ENCODE results near the gene HTR6. TPM values are rescaled to one million over a fixed set of nuclear protein-coding genes. Genes with fewer than 3 reads are reported as not detected.
A peak's percentile ranks its signal among the peaks of the same experiment; 100 is the strongest.

HTR6 gene
- total and polyA plus RNA-seq, 2 of the 4 experiments (the other 2 are of a cell fraction), result not detected

- Histone ChIP-seq H3K27me3 (ENCODE audit: control insufficient read depth, insufficient read depth, low read length) (no peaks in the 10 kb centered on the region), H3K27ac (ENCODE audit: insufficient read depth, low read length) (peak overlapping the region; percentile 71), H3K79me1 (ENCODE audit: low read depth in 1 of 2, low read length in 2 of 2) (peaks cover under 1 to 38% of the 10 kb centered on the region in 2 experiments; a peak in 2 of 4 replicates), H3K4me1 (ENCODE audit: control insufficient read depth, insufficient read depth, low read length) (peaks cover 22% of the 10 kb centered on the region; the same call in 1 of the 2 replicates), H3K23ac (ENCODE audit: low read depth, low read length) (peak overlapping the region; percentile 80), H2BK15ac (ENCODE audit: low read depth, low read length) (peak overlapping the region; percentile 55; the same call in 1 of the 3 replicates), H3K4me3 (ENCODE audit: insufficient read depth, low read depth, low read length) (peak overlapping the region; percentile 72), H3K9ac (ENCODE audit: low read depth, low read length) (peak overlapping the region; percentile 96), H2BK20ac (ENCODE audit: low read depth, low read length) (no peak overlapping the region), H3K9me3 (ENCODE audit: control insufficient read depth, insufficient read depth, low read length) (no peaks in the 10 kb centered on the region), H4K8ac (ENCODE audit: low read depth in 2 of 2, low read length in 2 of 2) (peak overlapping the region; percentile 35 to 41; a peak in 2 of 4 replicates), H2AK9ac (replicated peaks; ENCODE audit: low read depth, low read length, poor library complexity) (peak overlapping the region; percentile 89), H3K4ac (ENCODE audit: low read depth, low read length) (peak overlapping the region; percentile 90), H3K9me1 (ENCODE audit: insufficient read depth, low read length) (peaks cover 7% of the 10 kb centered on the region), H4K91ac (ENCODE audit: insufficient read depth, low read depth, low read length) (peak overlapping the region; percentile 46; the same call in 1 of the 2 replicates), H3K4me2 (ENCODE audit: low read depth, low read length) (peak overlapping the region; percentile 93), H2BK5ac (ENCODE audit: low read depth, low read length, poor library complexity, severe bottlenecking) (no peak overlapping the region), H3K14ac (replicated peaks; ENCODE audit: low read depth, low read length) (peak overlapping the region; percentile 94), H2BK120ac (ENCODE audit: low read depth, low read length) (peak overlapping the region; percentile 62; the same call in 1 of the 2 replicates), H3K18ac (ENCODE audit: low read depth, low read length) (peak overlapping the region; percentile 59; the same call in 1 of the 2 replicates), H4K20me1 (ENCODE audit: insufficient read depth, low read length) (peaks cover 28% of the 10 kb centered on the region), H2AFZ (replicated peaks; ENCODE audit: low read length, poor library complexity) (peak overlapping the region; percentile 96), H2AK5ac (ENCODE audit: low read depth, low read length) (peak overlapping the region; percentile 40; the same call in 1 of the 2 replicates), H4K5ac (ENCODE audit: low read depth, low read length) (peak overlapping the region; percentile 5; the same call in 1 of the 2 replicates), H3K36me3 (ENCODE audit: control insufficient read depth, insufficient read depth, low read length) (peaks cover 2% of the 10 kb centered on the region; the same call in 1 of the 2 replicates), H3K56ac (ENCODE audit: extremely low read depth, insufficient read depth, low read length) (peak overlapping the region; percentile 30; the same call in 1 of the 2 replicates)
- ChIA-PET CTCF (interaction anchor here (0.6 to 1.1 kb wide), 3 partner anchors 9 to 252 kb away, joined by 3 to 4 read pairs (median 4); no protein-coding TSS in a partner anchor), POLR2A (ENCODE audit: unreplicated experiment) (no interaction called here)
- intact Hi-C loops (cut with micrococcal nuclease) (loop anchor here (2.0 kb wide), 4 partner anchors 48 to 246 kb away; partner anchors contain the start of gene CAPZB), in situ Hi-C loops (cut with MboI; ENCODE audit: low sequenced_read_pairs) (loop anchor here (5.0 to 10.0 kb wide), 2 partner anchors 160 to 303 kb away; partner anchors contain the start of gene CAPZB), dilution Hi-C loops (cut with HindIII; ENCODE audit: low sequenced_read_pairs, unreplicated experiment) (no loop called here)
- DNase-seq, result no peak
- 1% methylated on average over 32 of the region's 71 CpGs; no CpG with 5 or more reads in 1 of the 2 experiments for WGBS, 2 experiments (ENCODE audit: extremely low coverage in 2 of 2, insufficient read length in 1 of 2)
- BruUV-seq (replicated peaks), result no TSS peak
- TF ChIP-seq, protein P1, sequence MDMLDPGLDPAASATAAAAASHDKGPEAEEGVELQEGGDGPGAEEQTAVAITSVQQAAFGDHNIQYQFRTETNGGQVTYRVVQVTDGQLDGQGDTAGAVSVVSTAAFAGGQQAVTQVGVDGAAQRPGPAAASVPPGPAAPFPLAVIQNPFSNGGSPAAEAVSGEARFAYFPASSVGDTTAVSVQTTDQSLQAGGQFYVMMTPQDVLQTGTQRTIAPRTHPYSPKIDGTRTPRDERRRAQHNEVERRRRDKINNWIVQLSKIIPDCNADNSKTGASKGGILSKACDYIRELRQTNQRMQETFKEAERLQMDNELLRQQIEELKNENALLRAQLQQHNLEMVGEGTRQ (IDR thresholded peaks at IDR 0.05; ENCODE audit: low read depth, low read length), result no peak
- 0 out of 2 replicates have a peak, but pooled peaks have one; percentile 4 for TF ChIP-seq MAZ (IDR thresholded peaks at IDR 0.05; ENCODE audit: borderline replicate concordance, low read depth, low read length)
- ATAC-seq (ENCODE audit: low read depth), result peak; percentile 35
Measured at GRCh38 chr1:19644681-19645410, 19.8 kb upstream of the HTR6 start.
